Measurements from ENCODE around the gene GREM2. TPM values are rescaled to one million over a fixed set of nuclear protein-coding genes. Genes with fewer than 3 reads are reported as not detected.
A peak's percentile ranks its signal among the peaks of the same experiment; 100 is the strongest.

Gene GREM2
- total and polyA plus RNA-seq, 2 of the 4 experiments (the other 2 are of a cell fraction), result 3.0 to 14.2 TPM

- ChIA-PET CTCF (interaction anchor here (0.6 kb wide), 1 partner anchor 26 kb away, joined by 5 read pairs; no protein-coding TSS in a partner anchor), POLR2A (ENCODE audit: unreplicated experiment) (interaction anchor here (0.6 kb wide), 1 partner anchor 8 kb away, joined by 6 read pairs; no protein-coding TSS in a partner anchor)
- H4K5ac ChIP-seq (ENCODE audit: low read depth, low read length), result no peak overlapping the region
- no peak overlapping the region for H3K56ac ChIP-seq (ENCODE audit: extremely low read depth, insufficient read depth, low read length)
- no peak overlapping the region for H2AFZ ChIP-seq (replicated peaks; ENCODE audit: low read length, poor library complexity)
- H3K14ac ChIP-seq (replicated peaks; ENCODE audit: low read depth, low read length), result no peak overlapping the region
- H4K8ac ChIP-seq (ENCODE audit: low read depth in 2 of 2, low read length in 2 of 2), result no peak overlapping the region
- no peak overlapping the region for H3K9ac ChIP-seq (ENCODE audit: low read depth, low read length)
- no peak overlapping the region for H4K91ac ChIP-seq (ENCODE audit: insufficient read depth, low read depth, low read length)
- H3K36me3 ChIP-seq (ENCODE audit: control insufficient read depth, insufficient read depth, low read length), result no peaks in the 10 kb centered on the region
- no CpG with 5 or more reads among the region's 4 CpGs for WGBS, 2 experiments (ENCODE audit: extremely low coverage in 2 of 2, insufficient read length in 1 of 2)
- peaks cover 2% of the 10 kb centered on the region for H3K4me1 ChIP-seq (ENCODE audit: control insufficient read depth, insufficient read depth, low read length)
- ATAC-seq (ENCODE audit: low read depth), result peak; percentile 49; the same call in 1 of the 2 replicates
- H3K18ac ChIP-seq (ENCODE audit: low read depth, low read length), result no peak overlapping the region
- peaks cover 5 to 17% of the 10 kb centered on the region in 2 experiments; a peak in 2 of 4 replicates for H3K79me1 ChIP-seq (ENCODE audit: low read depth in 1 of 2, low read length in 2 of 2)
- peak overlapping the region; percentile 20; the same call in 1 of the 2 replicates for H3K4me2 ChIP-seq (ENCODE audit: low read depth, low read length)
- peak; percentile 66 for TF ChIP-seq MAFK (IDR thresholded peaks at IDR 0.05; ENCODE audit: low read depth, low read length)
- no peak for TF ChIP-seq ELK1 (IDR thresholded peaks at IDR 0.05; ENCODE audit: borderline replicate concordance, low read depth, low read length)
- 0 out of 2 replicates have a peak, but pooled peaks have one; percentile 20 for TF ChIP-seq RFX5 (IDR thresholded peaks at IDR 0.05; ENCODE audit: low read depth, low read length)
- DNase-seq, result peak; percentile 30
- no peak overlapping the region for H2AK5ac ChIP-seq (ENCODE audit: low read depth, low read length)
- no TSS peak for BruUV-seq (replicated peaks)
- no peak overlapping the region for H2BK120ac ChIP-seq (ENCODE audit: low read depth, low read length)
- H3K4ac ChIP-seq (ENCODE audit: low read depth, low read length), result no peak overlapping the region
- H2BK5ac ChIP-seq (ENCODE audit: low read depth, low read length, poor library complexity, severe bottlenecking), result no peak overlapping the region
- no peaks in the 10 kb centered on the region; the same call in 1 of the 2 replicates for H3K9me1 ChIP-seq (ENCODE audit: insufficient read depth, low read length)
- H3K23ac ChIP-seq (ENCODE audit: low read depth, low read length), result no peak overlapping the region
- H2AK9ac ChIP-seq (replicated peaks; ENCODE audit: low read depth, low read length, poor library complexity), result no peak overlapping the region
- H3K27ac ChIP-seq (ENCODE audit: insufficient read depth, low read length), result no peak overlapping the region
- no peaks in the 10 kb centered on the region for H3K9me3 ChIP-seq (ENCODE audit: control insufficient read depth, insufficient read depth, low read length)
- dilution Hi-C loops (cut with HindIII; ENCODE audit: low sequenced_read_pairs, unreplicated experiment), result no loop called here
- in situ Hi-C loops (cut with MboI; ENCODE audit: low sequenced_read_pairs), result no loop called here
- H2BK15ac ChIP-seq (ENCODE audit: low read depth, low read length), result no peak overlapping the region
- no peaks in the 10 kb centered on the region for H3K27me3 ChIP-seq (ENCODE audit: control insufficient read depth, insufficient read depth, low read length)
- no peak overlapping the region for H3K4me3 ChIP-seq (ENCODE audit: insufficient read depth, low read depth, low read length)
- intact Hi-C loops (cut with micrococcal nuclease), result no loop called here
- no peak overlapping the region for H2BK20ac ChIP-seq (ENCODE audit: low read depth, low read length)
- no peaks in the 10 kb centered on the region for H4K20me1 ChIP-seq (ENCODE audit: insufficient read depth, low read length)
These were observed 29.0 kb downstream of the GREM2 start for GRCh38 chr1:240582953-240583352.

Data from IMR-90 (cell line).